H1 (cell line): Measurements from ENCODE around the gene NDUFB2. TPM values are rescaled to one million over a fixed set of nuclear protein-coding genes. Genes with fewer than 3 reads are reported as not detected.

Experiments
- CTCF ChIA-PET: fragments of 300-600 bp; sonication (Branson Sonifier 250); formaldehyde crosslinking; loops from one replicate; lab custom pipeline; 2021; ENCODE audit not compliant: partially characterized antibody; lab: Charles Lee
- POLR2A ChIA-PET: fragments of 300-600 bp; sonication (Branson Sonifier 250); formaldehyde crosslinking; loops from one replicate; lab custom pipeline; 2021; ENCODE audit warnings: inconsistent platforms; ENCODE audit not compliant: partially characterized antibody; lab: Charles Lee
- DNase-seq, 2 experiments: peaks; one replicate each; pipeline versions ENCODE4 v3.0.0 to v3.0.0-alpha.2; 2010 to 2022; ENCODE audit warnings: low spot score in 2 of 2, low read depth in 1 of 2, mixed read lengths in 1 of 2
- FAIRE-seq: peaks from 2 replicates; lab custom pipeline; 2011; peaks lifted over from hg19 to GRCh38; lab: Jason Lieb, UNC
- H2AFZ ChIP-seq: 2 replicates; pipeline ENCODE4 v1.8.1; 2012; ENCODE audit warnings: low read length, inconsistent platforms
- H2AK5ac ChIP-seq: 2 replicates; pipeline ENCODE4 v1.6.1; 2013; ENCODE audit warnings: low read depth, low read length
- H2BK120ac ChIP-seq: replicated peaks from 2 replicates; pipeline ENCODE3; 2013; ENCODE audit warnings: low read depth, low read length, inconsistent platforms
- H2BK12ac ChIP-seq: 2 replicates; pipeline ENCODE4 v1.6.1; 2013; ENCODE audit warnings: low read depth, low read length
- H2BK15ac ChIP-seq: 2 replicates; pipeline ENCODE4 v1.6.1; 2013; ENCODE audit warnings: low read length
- H2BK20ac ChIP-seq: 2 replicates; pipeline ENCODE4 v1.6.1; 2013; ENCODE audit warnings: low read length
- H2BK5ac ChIP-seq: 2 replicates; pipeline ENCODE4 v1.6.1; 2013; ENCODE audit warnings: low read depth, low read length
- H3K14ac ChIP-seq: 2 replicates; pipeline ENCODE4 v1.6.1; 2013; ENCODE audit warnings: inconsistent platforms; ENCODE audit not compliant: insufficient read length
- H3K18ac ChIP-seq: 2 replicates; pipeline ENCODE4 v1.6.1; 2013; ENCODE audit warnings: low read length; ENCODE audit errors: extremely low read depth
- H3K23ac ChIP-seq: 2 replicates; pipeline ENCODE4 v1.6.1; 2013; ENCODE audit warnings: inconsistent platforms; ENCODE audit not compliant: insufficient read length
- H3K23me2 ChIP-seq: 2 replicates; pipeline ENCODE4 v1.6.1; 2013; ENCODE audit warnings: low read depth, low read length
- H3K27ac ChIP-seq: 2 replicates; pipeline ENCODE4 v1.6.1; 2011; ENCODE audit warnings: low read depth, low read length, inconsistent platforms
- H3K27me3 ChIP-seq, 4 experiments: replicated peaks in 1 of 4; 1 replicate in 1 of 4; 2 replicates in 3 of 4; pipeline versions ENCODE4 v1.6.1 to v1.8.1; 2011 to 2013; ENCODE audit warnings: low read length in 3 of 4, mild to moderate bottlenecking in 3 of 4, inconsistent platforms in 2 of 4, mixed read lengths in 2 of 4, moderate library complexity in 1 of 4; ENCODE audit not compliant: control insufficient read depth in 3 of 4, insufficient read depth in 3 of 4; ENCODE audit errors: extremely low read depth in 1 of 4
- H3K36me3 ChIP-seq, 4 experiments: 2 replicates each; pipeline versions ENCODE4 v1.6.1 to v1.8.1; 2011 to 2013; ENCODE audit warnings: mild to moderate bottlenecking in 4 of 4, low read length in 3 of 4, moderate library complexity in 2 of 4, control low read depth in 1 of 4, inconsistent platforms in 1 of 4; ENCODE audit not compliant: insufficient read depth in 4 of 4, control insufficient read depth in 2 of 4
- H3K4ac ChIP-seq: replicated peaks from 2 replicates; pipeline ENCODE3; 2013; ENCODE audit warnings: low read length, low read depth, mixed read lengths, inconsistent platforms; ENCODE audit not compliant: insufficient read length
- H3K4me1 ChIP-seq, 4 experiments: replicated peaks in 1 of 4; 1 replicate in 1 of 4; 2 replicates in 3 of 4; pipeline versions ENCODE4 v1.6.1 to v1.8.1; 2011 to 2013; ENCODE audit warnings: low read length in 3 of 4, inconsistent platforms in 2 of 4, mixed read lengths in 1 of 4; ENCODE audit not compliant: insufficient read depth in 4 of 4, control insufficient read depth in 3 of 4
- H3K4me2 ChIP-seq, 2 experiments: 2 replicates each; pipeline versions ENCODE4 v1.6.1 to v1.8.1; 2011 to 2013; ENCODE audit warnings: low read depth in 2 of 2, low read length in 2 of 2, control low read depth in 1 of 2, inconsistent platforms in 1 of 2, mild to moderate bottlenecking in 1 of 2; ENCODE audit not compliant: insufficient read depth in 1 of 2
- H3K4me3 ChIP-seq, 4 experiments: fragments of 200-600, 300-600 bp in 1 of 4; sonication (generic), shearing (Covaris generic), sonication (Bioruptor Twin) in 1 of 4; 2 replicates each; pipeline versions ENCODE4 v1.5.1 to v1.8.1; 2011 to 2016; ENCODE audit warnings: low read length in 4 of 4, low read depth in 3 of 4, control low read depth in 2 of 4, inconsistent platforms in 2 of 4, mild to moderate bottlenecking in 2 of 4, mixed read lengths in 1 of 4, moderate library complexity in 1 of 4; ENCODE audit not compliant: insufficient read depth in 2 of 4; ENCODE audit errors: extremely low read depth in 1 of 4
- H3K56ac ChIP-seq: replicated peaks from 2 replicates; pipeline ENCODE3; 2013; ENCODE audit warnings: low read depth, mild to moderate bottlenecking, mixed read lengths, low read length, inconsistent platforms; ENCODE audit not compliant: insufficient read length
- H3K79me1 ChIP-seq: 2 replicates; pipeline ENCODE4 v1.6.1; 2013; ENCODE audit warnings: low read depth, low read length, control low read depth
- H3K79me2 ChIP-seq, 2 experiments: 2 replicates each; pipeline versions ENCODE4 v1.6.1 to v1.8.1; 2012 to 2013; ENCODE audit warnings: low read length in 2 of 2, mild to moderate bottlenecking in 2 of 2, inconsistent platforms in 1 of 2; ENCODE audit not compliant: insufficient read depth in 2 of 2, control insufficient read depth in 1 of 2
- H3K9ac ChIP-seq, 4 experiments: replicated peaks in 1 of 4; 1 replicate in 1 of 4; 2 replicates in 3 of 4; pipeline versions ENCODE4 v1.6.1 to v1.8.1; 2011 to 2013; ENCODE audit warnings: low read depth in 3 of 4, low read length in 3 of 4, control low read depth in 2 of 4, mild to moderate bottlenecking in 2 of 4, moderate library complexity in 2 of 4, inconsistent platforms in 1 of 4; ENCODE audit errors: extremely low read depth in 1 of 4
- H3K9me3 ChIP-seq, 2 experiments: 2 replicates each; pipeline versions ENCODE4 v1.6.1 to v1.8.1; 2012 to 2013; ENCODE audit warnings: mild to moderate bottlenecking in 2 of 2, moderate library complexity in 2 of 2, control low read depth in 1 of 2, inconsistent platforms in 1 of 2, low read depth in 1 of 2, low read length in 1 of 2, mixed read lengths in 1 of 2; ENCODE audit not compliant: insufficient read depth in 2 of 2
- H4K20me1 ChIP-seq, 2 experiments: replicated peaks in 1 of 2; 2 replicates each; pipeline versions ENCODE3 to v1.8.1; 2011 to 2013; ENCODE audit warnings: inconsistent platforms in 2 of 2, low read length in 2 of 2, mild to moderate bottlenecking in 1 of 2; ENCODE audit not compliant: insufficient read depth in 2 of 2, control insufficient read depth in 1 of 2
- H4K5ac ChIP-seq: 2 replicates; pipeline ENCODE4 v1.6.1; 2013; ENCODE audit warnings: low read length, low read depth, mixed read lengths, inconsistent platforms; ENCODE audit not compliant: insufficient read length
- H4K8ac ChIP-seq: 2 replicates; pipeline ENCODE4 v1.8.0; 2013; ENCODE audit warnings: mild to moderate bottlenecking, moderate library complexity, low read length, inconsistent platforms; ENCODE audit not compliant: insufficient read depth; ENCODE audit errors: extremely low read depth
- H4K91ac ChIP-seq: replicated peaks from 2 replicates; pipeline ENCODE3; 2013; ENCODE audit warnings: low read length, mixed read lengths, inconsistent platforms; ENCODE audit not compliant: insufficient read length
- CBX5 ChIP-seq: fragments of 300-800, 300-1000 bp; sonication (generic); IDR thresholded peaks from 2 replicates; pipeline ENCODE4 v1.7.1; 2016; ENCODE audit warnings: antibody characterized with exemption, low read length, low read depth
- CREB1 ChIP-seq: IDR thresholded peaks from 2 replicates; pipeline ENCODE4 v1.6.1; 2012; ENCODE audit warnings: inconsistent platforms
- HDAC6 ChIP-seq: IDR thresholded peaks from one replicate; pipeline ENCODE4 v1.7.1; 2012; ENCODE audit warnings: low read depth, mild to moderate bottlenecking, inconsistent platforms, low read length, moderate library complexity
- JUN ChIP-seq: IDR thresholded peaks from 2 replicates; pipeline ENCODE4 v1.6.1; 2011; ENCODE audit warnings: low read depth, mild to moderate bottlenecking, improper control_type of control experiment, low read length
- POLR2AphosphoS5 ChIP-seq: IDR thresholded peaks from 2 replicates; pipeline ENCODE4 v1.6.1; 2011; ENCODE audit warnings: low read depth, low read length
- RAD21 ChIP-seq, 2 experiments: IDR thresholded peaks in 1 of 2; conservative IDR thresholded peaks in 1 of 2; 2 replicates each; pipeline ENCODE4 v1.6.1; 2011; ENCODE audit warnings: low read depth in 2 of 2, low read length in 2 of 2, improper control_type of control experiment in 1 of 2, inconsistent platforms in 1 of 2, mild to moderate bottlenecking in 1 of 2, moderate library complexity in 1 of 2
- RFX5 ChIP-seq: IDR thresholded peaks from 2 replicates; pipeline ENCODE4 v1.6.1; 2011; ENCODE audit warnings: low read depth, low read length, improper control_type of control experiment, borderline replicate concordance
- SAP30 ChIP-seq: fragments of 300-600 bp; sonication (generic); IDR thresholded peaks from 2 replicates; pipeline ENCODE4 v1.7.1; 2012; ENCODE audit warnings: low read length, moderate library complexity, mild to moderate bottlenecking, inconsistent platforms; ENCODE audit not compliant: insufficient read depth, insufficient replicate concordance
- SIX5 ChIP-seq: IDR thresholded peaks from 2 replicates; pipeline ENCODE4 v1.6.1; 2011; ENCODE audit warnings: mild to moderate bottlenecking, low read depth, low read length
- SP2 ChIP-seq: IDR thresholded peaks from 2 replicates; pipeline ENCODE4 v1.6.1; 2012; ENCODE audit warnings: mild to moderate bottlenecking, low read length, inconsistent platforms
- SP4 ChIP-seq: IDR thresholded peaks from 2 replicates; pipeline ENCODE4 v1.6.1; 2012; ENCODE audit warnings: low read length, inconsistent platforms
- TAF7 ChIP-seq: optimal IDR thresholded peaks from 2 replicates; pipeline ENCODE3; 2011; ENCODE audit warnings: low read depth, mild to moderate bottlenecking, inconsistent platforms, low read length, moderate library complexity, borderline replicate concordance
- TBP ChIP-seq: IDR thresholded peaks from 2 replicates; pipeline ENCODE4 v1.6.1; 2011; ENCODE audit warnings: low read depth, low read length, improper control_type of control experiment
- WGBS, 2 experiments: shearing (Covaris generic) in 1 of 2; methylation state at CpG; one replicate each; pipeline versions ENCODE4 v1.1.6 to v1.1.7; 2013 to 2015; ENCODE audit warnings: low lambda C conversion rate in 2 of 2, mixed read lengths in 2 of 2, inconsistent platforms in 1 of 2, low coverage in 1 of 2, missing lambda C conversion rate in 1 of 2; ENCODE audit not compliant: insufficient replicate concordance in 2 of 2, insufficient coverage in 1 of 2, insufficient read length in 1 of 2; ENCODE audit errors: extremely low coverage in 1 of 2, missing lambda C conversion rate in 1 of 2; 5-methylcytosine and 5-hydroxymethylcytosine counted together
- polyA plus RNA-seq, 7 experiments: library from polyadenylated mRNA; depleted of rRNA in 3 of 7; stranded (reverse) in 5 of 7; unstranded in 2 of 7; fragments of >200 nt in 5 of 7; fragments of 200-250 nt in 2 of 7; gene quantifications; 1 replicate in 5 of 7; 2 replicates in 1 of 7; 4 replicates in 1 of 7; pipeline versions ENCODE4 v1.2.1 to v1.2.3, GENCODE V29; 2011 to 2013; ENCODE audit warnings: missing spikeins in 2 of 7, mixed read lengths in 2 of 7
- total RNA-seq: library from RNA; stranded (reverse); fragmentation: NEBNext Ultra II Directional; extraction: Animal tissue kit (Norgen Biotek cat#: 25700); gene quantifications from 2 replicates; pipeline ENCODE4 v1.2.1, GENCODE V29; 2021
- TF ChIP-seq, protein P1 (sequence below): IDR thresholded peaks from 2 replicates; pipeline ENCODE4 v1.6.1; 2012; ENCODE audit warnings: inconsistent platforms

Gene NDUFB2
- total and polyA plus RNA-seq, 2 of the 8 experiments (the other 6 are each of a cell fraction or from before 2014, with no cell fraction given), result 168 to 881 TPM

DNA sequence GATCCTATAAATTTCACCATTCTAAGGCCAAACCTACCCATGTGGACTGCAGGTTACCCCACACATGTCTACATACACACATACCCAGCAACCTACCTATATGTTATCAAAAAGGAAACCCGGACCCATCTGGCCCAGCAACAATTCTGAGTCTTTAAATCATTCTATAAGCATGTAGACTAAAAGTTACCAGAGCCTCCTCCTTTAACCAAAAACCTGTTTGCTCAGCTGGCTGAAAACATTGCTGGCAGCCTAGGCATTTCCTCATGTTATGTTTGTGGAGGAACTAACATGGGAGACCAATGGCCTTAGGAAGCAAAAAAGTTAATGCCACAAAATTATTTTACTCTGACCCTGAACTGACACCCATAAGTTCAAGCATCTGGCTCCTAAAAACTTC is 29.0 kb upstream of the NDUFB2 start:
- Histone ChIP-seq H3K27ac (no peak overlapping the region), H2BK15ac (no peak overlapping the region), H2BK12ac (no peak overlapping the region), H2BK120ac (no peak overlapping the region), H2BK5ac (no peak overlapping the region), H3K4me3 (no peak overlapping the region), H4K91ac (no peak overlapping the region), H3K18ac (no peak overlapping the region), H3K79me1 (no peaks in the 10 kb centered on the region), H2AFZ (no peak overlapping the region), H3K23ac (no peak overlapping the region), H3K4ac (no peak overlapping the region), H3K23me2 (no peaks in the 10 kb centered on the region), H3K56ac (no peak overlapping the region), H3K9ac (no peak overlapping the region), H3K14ac (no peak overlapping the region), H3K79me2 (no peaks in the 10 kb centered on the region), H3K4me1 (peaks cover 0 to 6% (median 2%) of the 10 kb centered on the region in 4 experiments; a peak in 3 of 7 replicates), H2BK20ac (no peak overlapping the region), H4K20me1 (no peaks in the 10 kb centered on the region), H2AK5ac (no peak overlapping the region), H3K9me3 (no peaks in the 10 kb centered on the region), H4K5ac (no peak overlapping the region), H3K36me3 (no peaks in the 10 kb centered on the region), H4K8ac (no peak overlapping the region), H3K4me2 (no peak overlapping the region), H3K27me3 (no peaks in the 10 kb centered on the region)
- POLR2A ChIA-PET, result no interaction called here
- 86% methylated on average over 1 of the region's 1 CpG; no CpG with 5 or more reads in 1 of the 2 experiments for WGBS, 2 experiments
- FAIRE-seq (no peak), DNase-seq (no peak)
- CTCF ChIA-PET, result interaction anchor here (2.0 kb wide), 1 partner anchor 14 kb away, joined by 6 read pairs; no protein-coding TSS in a partner anchor
- no peak for TF ChIP-seq SP4
- TF ChIP-seq CBX5, result no peak
- TF ChIP-seq RAD21 (IDR thresholded peaks at IDR 0.05 in 1 of 2, conservative IDR thresholded peaks at IDR 0.05 in 1 of 2; ENCODE audit: low read depth in 2 of 2, low read length in 2 of 2), result no peak
- TF ChIP-seq SP2, result no peak
- TF ChIP-seq TBP, result no peak
- TF ChIP-seq SAP30, result no peak
- TF ChIP-seq JUN, result no peak
- no peak for TF ChIP-seq SIX5
- TF ChIP-seq, protein P1, sequence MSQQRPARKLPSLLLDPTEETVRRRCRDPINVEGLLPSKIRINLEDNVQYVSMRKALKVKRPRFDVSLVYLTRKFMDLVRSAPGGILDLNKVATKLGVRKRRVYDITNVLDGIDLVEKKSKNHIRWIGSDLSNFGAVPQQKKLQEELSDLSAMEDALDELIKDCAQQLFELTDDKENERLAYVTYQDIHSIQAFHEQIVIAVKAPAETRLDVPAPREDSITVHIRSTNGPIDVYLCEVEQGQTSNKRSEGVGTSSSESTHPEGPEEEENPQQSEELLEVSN, result no peak
- TF ChIP-seq RFX5, result no peak
- TF ChIP-seq HDAC6, result no peak
- TF ChIP-seq POLR2AphosphoS5, result no peak
- no peak for TF ChIP-seq CREB1
- TF ChIP-seq TAF7, result no peak
